CD4-positive, alpha-beta T cell treated with Interleukin-1 beta for 1 hour (primary cell): ENCODE results near the gene TMPRSS9.
A peak's percentile ranks its signal among the peaks of the same experiment; 100 is the strongest.
"Not testable (repeated sequence)": the region's sequence is repeated elsewhere in the genome, so short reads cannot be mapped to it uniquely, and the experiment has no call there.

Source experiments
- DNase-seq, 2 donors: peaks; one replicate each; pipeline ENCODE4 v3.0.0-alpha.2; 2020 to 2022

The TMPRSS9 gene

GRCh38 chr19:2464389-2464788, 104.3 kb downstream of the TMPRSS9 start:
- no peak for DNase-seq

- DNase-seq, result no peak
Measured at GRCh38 chr19:2468596-2468995, 108.5 kb downstream of the TMPRSS9 start.

GRCh38 chr19:2469102-2469914, 109.2 kb downstream of the TMPRSS9 start:
- DNase-seq, result peak in 1 of 2 donors; percentile 19

GRCh38 chr19:2469915-2470200, 109.8 kb downstream of the TMPRSS9 start:
- not testable (repeated sequence) for DNase-seq

- DNase-seq, result peak; percentile 87
Measured at GRCh38 chr19:2474232-2475017, 114.4 kb downstream of the TMPRSS9 start.

- peak; percentile 45 to 53 for DNase-seq
Measured at GRCh38 chr19:2475018-2475701, 115.1 kb downstream of the TMPRSS9 start.
